Motor neuron (in vitro differentiated cells): ENCODE measurements around the gene SOX21. TPM values are rescaled to one million over a fixed set of nuclear protein-coding genes. Genes with fewer than 3 reads are reported as not detected.

Source experiments
- ATAC-seq, 8 experiments: fragments of 200-7000 bp; cut with Tn5 transposase; replicated peaks in 6 of 8; 2 replicates each; pipeline ENCODE4 v1.8.0; 2021; ENCODE audit warnings: mild to moderate bottlenecking in 8 of 8, moderate library complexity in 8 of 8
- H3K27ac ChIP-seq, 2 donors: fragments of 250-450 bp; sonication (Bioruptor Pico); 2 replicates each; pipeline ENCODE4 v1.9.0; 2021; ENCODE audit warnings: antibody characterized with exemption in 2 of 2, mild to moderate bottlenecking in 2 of 2, moderate library complexity in 1 of 2
- H3K4me1 ChIP-seq, 2 donors: fragments of 250-450 bp; sonication (Bioruptor Pico); replicated peaks in 1 of 2; 2 replicates each; pipeline ENCODE4 v1.6.1; 2021; ENCODE audit warnings: antibody characterized with exemption in 2 of 2, mild to moderate bottlenecking in 2 of 2, moderate library complexity in 1 of 2
- H3K4me3 ChIP-seq, 5 donors: fragments of 250-450 bp; sonication (Bioruptor Pico); 2 replicates each; pipeline ENCODE4 v1.9.0; 2021; ENCODE audit warnings: antibody characterized with exemption in 5 of 5, mild to moderate bottlenecking in 5 of 5, moderate library complexity in 4 of 5
- WGBS, 10 experiments: fragments of 450-650 bp; shearing (Covaris generic); methylation state at CpG; one replicate each; pipeline ENCODE4 v1.0.0; 2022; 5-methylcytosine and 5-hydroxymethylcytosine counted together
- in situ Hi-C, 9 experiments: fragments of 400-800 bp; cut with MboI; loops; one replicate each; pipeline ENCODE4 v1.15.0; 2021; ENCODE audit warnings: low sequenced_read_pairs in 9 of 9, low pct_unique_long_range_greater_than_20kb in 2 of 9; ENCODE audit not compliant: unreplicated experiment in 9 of 9
- total RNA-seq, 8 experiments: library from RNA; unstranded; fragments of 300-600 nt; gene quantifications; 2 replicates each; pipeline versions ENCODE4 v1.2.3 to v1.2.4, GENCODE V29; 2022

The SOX21 gene
- total RNA-seq, 8 experiments from 2014 or later, result 0.10 to 37.1 (median 7.4) TPM; not detected in 2

DNA sequence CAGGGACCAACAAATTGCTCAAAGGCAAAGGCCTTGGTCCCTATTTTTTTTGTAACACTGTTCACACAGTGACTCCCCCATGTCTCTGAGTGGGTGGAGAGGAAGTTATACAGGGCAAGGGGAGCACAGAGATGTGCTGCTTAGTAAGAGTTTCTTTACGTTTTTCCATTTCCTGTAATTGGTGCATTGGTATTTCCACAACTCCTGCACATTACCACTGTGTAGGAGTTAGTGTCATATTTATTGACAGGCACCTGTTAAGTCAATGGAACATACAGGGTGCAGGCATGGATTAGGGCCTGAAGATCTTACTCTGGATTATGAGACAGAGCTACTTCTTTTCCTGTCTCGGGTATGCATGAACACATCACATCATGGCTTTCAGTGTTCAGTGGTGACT is 45.2 kb downstream of the SOX21 start:
- 43 to 100% (median 85%) methylated on average over 1 to 2 of the region's 2 CpGs; no CpG with 5 or more reads in 4 of the 10 experiments for WGBS, 10 experiments
- Histone ChIP-seq H3K4me1 (peaks cover 12 to 22% of the 10 kb centered on the region in 2 donors), H3K4me3 (no peak overlapping the region), H3K27ac (no peak overlapping the region)
- in situ Hi-C loops, result loop anchor here in 1 of 9 experiments (25.0 kb wide), 1 partner anchor 95 kb away; no protein-coding TSS in a partner anchor
- no peak for ATAC-seq

DNA sequence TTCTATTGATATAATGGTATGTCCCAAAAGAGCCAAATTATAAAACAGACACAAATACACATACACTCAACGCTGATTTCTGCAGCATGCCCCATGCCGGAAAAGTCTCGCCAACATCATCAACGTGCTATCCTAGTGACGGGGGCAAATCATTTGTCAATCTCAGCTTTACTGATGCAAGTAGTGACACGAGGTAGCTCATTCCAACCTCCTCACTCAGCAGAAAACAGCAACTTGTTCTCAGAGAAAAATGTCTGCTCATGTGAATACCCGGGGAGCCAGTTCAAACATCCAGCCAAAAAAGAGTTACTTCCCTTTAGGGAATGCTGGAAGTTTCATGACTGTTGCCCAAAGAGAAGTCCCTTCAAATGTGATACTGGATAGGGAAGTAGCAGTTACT is 46.3 kb downstream of the SOX21 start:
- H3K27ac ChIP-seq, result no peak overlapping the region
- peaks cover 22 to 33% of the 10 kb centered on the region in 2 donors for H3K4me1 ChIP-seq
- in situ Hi-C loops, result loop anchor here in 1 of 9 experiments (25.0 kb wide), 1 partner anchor 96 kb away; no protein-coding TSS in a partner anchor
- ATAC-seq, result no peak
- WGBS, 10 experiments, result 33 to 100% (median 87%) methylated on average over 1 to 6 of the region's 7 CpGs; no CpG with 5 or more reads in 2 of the 10 experiments
- H3K4me3 ChIP-seq, result no peak overlapping the region

DNA sequence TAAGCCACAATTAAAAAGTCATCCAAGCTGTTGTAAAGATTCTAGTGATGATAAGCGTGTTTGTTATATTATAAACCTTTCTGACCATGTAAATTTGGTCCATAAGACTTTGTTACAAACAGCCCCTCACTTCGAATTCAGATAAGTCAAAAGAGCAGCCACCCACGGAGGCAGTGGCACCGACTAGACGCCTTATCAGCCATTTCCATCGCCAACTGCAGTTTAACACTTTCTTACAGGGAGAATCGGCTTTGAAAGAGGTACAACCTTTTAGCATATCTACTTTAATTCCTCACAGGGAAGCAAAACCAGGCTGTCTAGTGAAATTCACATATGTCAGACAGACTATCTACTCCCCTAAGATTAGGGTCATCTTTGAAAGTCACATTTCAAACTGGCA is 47.5 kb downstream of the SOX21 start:
- 29 to 96% (median 82%) methylated on average over 3 to 7 of the region's 7 CpGs for WGBS, 10 experiments
- Histone ChIP-seq H3K4me3 (no peak overlapping the region), H3K4me1 (peaks cover 24 to 33% of the 10 kb centered on the region in 2 donors), H3K27ac (no peak overlapping the region)
- ATAC-seq, result no peak
- in situ Hi-C loops, result loop anchor here in 1 of 9 experiments (25.0 kb wide), 1 partner anchor 97 kb away; no protein-coding TSS in a partner anchor

GRCh38 chr13:94662274-94662945 is 49.9 kb downstream of the SOX21 start:
- in situ Hi-C loops, result loop anchor here in 1 of 9 experiments (25.0 kb wide), 1 partner anchor 100 kb away; no protein-coding TSS in a partner anchor
- no peak overlapping the region for H3K27ac ChIP-seq
- peak in 3 of 8 experiments; percentile 46 to 90 (median 51) for ATAC-seq
- no peak overlapping the region for H3K4me3 ChIP-seq
- 5 to 38% (median 17%) methylated on average over 3 to 12 of the region's 12 CpGs for WGBS, 10 experiments
- peaks cover 24 to 33% of the 10 kb centered on the region in 2 donors for H3K4me1 ChIP-seq

DNA sequence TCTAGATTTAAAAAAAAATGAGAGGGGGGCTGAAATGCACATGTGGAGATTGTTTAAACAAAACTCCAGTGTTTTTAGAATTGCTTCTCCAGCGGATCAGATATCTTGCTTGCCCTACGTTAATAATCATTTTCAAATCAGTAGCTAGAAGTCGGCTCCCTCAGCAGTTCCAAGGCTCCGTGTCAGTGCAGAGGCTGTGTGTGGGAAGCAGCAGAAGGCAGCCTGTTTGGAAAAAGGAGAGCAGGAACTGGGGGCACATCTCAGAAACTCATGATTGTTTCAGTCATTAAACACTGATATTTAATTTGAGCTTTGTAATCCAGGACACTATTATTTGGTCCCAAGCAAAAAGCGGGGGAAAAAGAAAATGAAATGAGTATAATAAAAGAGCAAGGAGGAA is 50.9 kb downstream of the SOX21 start:
- H3K4me1 ChIP-seq, result peaks cover 24 to 33% of the 10 kb centered on the region in 2 donors
- in situ Hi-C loops, result loop anchor here in 1 of 9 experiments (25.0 kb wide), 1 partner anchor 101 kb away; no protein-coding TSS in a partner anchor
- peak in 1 of 8 experiments; percentile 46 for ATAC-seq
- no peak overlapping the region for H3K27ac ChIP-seq
- WGBS, 10 experiments, result 13 to 79% (median 34%) methylated on average over 1 to 5 of the region's 5 CpGs
- no peak overlapping the region for H3K4me3 ChIP-seq

- Histone ChIP-seq H3K4me1 (peaks cover 24 to 33% of the 10 kb centered on the region in 2 donors), H3K27ac (no peak overlapping the region), H3K4me3 (no peak overlapping the region)
- WGBS, 10 experiments, result 31 to 53% (median 40%) methylated on average over 3 to 6 of the region's 6 CpGs; no CpG with 5 or more reads in 2 of the 10 experiments
- in situ Hi-C loops, result loop anchor here in 1 of 9 experiments (25.0 kb wide), 1 partner anchor 101 kb away; no protein-coding TSS in a partner anchor
- peak in 2 of 8 experiments; percentile 21 to 31 for ATAC-seq
These were observed 51.5 kb downstream of the SOX21 start for GRCh38 chr13:94660695-94661326.

Other genes starting within 250 kb of the SOX21 start
- gene DCT, start 232.9 kb downstream of the SOX21 start, total RNA-seq, result under 1 TPM in 7 of 8 experiments, not detected in 1; 0.10 to 0.95 (median 0.43) TPM
- 10 to 100 TPM in 6 of 8 experiments, 1 to 10 TPM in 2; 8.1 to 20.3 (median 13.0) TPM for gene TGDS, start 116.4 kb downstream of the SOX21 start, total RNA-seq
- gene GPR180, start 110.7 kb downstream of the SOX21 start, total RNA-seq, result 1 to 10 TPM; 2.3 to 8.6 (median 6.5) TPM